ENCODE data around the gene KRTAP10-10.
"Not testable (repeated sequence)": the region's sequence is repeated elsewhere in the genome, so short reads cannot be mapped to it uniquely, and the experiment has no call there.

Gene KRTAP10-10

GRCh38 chr21:44682580-44683151, 45.5 kb downstream of the KRTAP10-10 start:
- DNase-seq (ENCODE audit: low read depth in 2 of 2), result no peak

DNA sequence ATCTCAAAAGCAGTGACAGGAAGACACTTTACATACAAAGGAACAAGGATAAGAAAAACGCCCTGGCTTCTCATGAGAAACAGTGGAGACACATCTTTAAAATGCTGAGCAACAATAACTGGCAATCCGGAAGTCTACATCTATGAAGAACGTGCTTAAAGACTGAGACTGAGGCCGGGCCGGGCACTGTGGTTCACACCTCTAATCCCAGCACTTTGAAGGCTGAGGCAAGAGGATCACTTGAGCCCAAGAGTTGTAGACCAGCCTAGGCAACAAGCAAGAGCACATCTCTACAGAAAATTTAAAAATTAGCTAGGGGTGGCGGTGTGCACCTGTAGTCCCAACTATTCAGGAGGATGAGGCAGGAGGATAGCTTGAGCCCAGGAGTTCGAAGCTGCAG, 46.9 kb downstream of the KRTAP10-10 start:
- DNase-seq (ENCODE audit: low read depth in 2 of 2), result no peak

GRCh38 chr21:44684483-44684882, 47.3 kb downstream of the KRTAP10-10 start:
- no peak for DNase-seq (ENCODE audit: low read depth in 2 of 2)

GRCh38 chr21:44685050-44685449, 47.9 kb downstream of the KRTAP10-10 start:
- not testable (repeated sequence) for DNase-seq (ENCODE audit: low read depth in 2 of 2)

DNA sequence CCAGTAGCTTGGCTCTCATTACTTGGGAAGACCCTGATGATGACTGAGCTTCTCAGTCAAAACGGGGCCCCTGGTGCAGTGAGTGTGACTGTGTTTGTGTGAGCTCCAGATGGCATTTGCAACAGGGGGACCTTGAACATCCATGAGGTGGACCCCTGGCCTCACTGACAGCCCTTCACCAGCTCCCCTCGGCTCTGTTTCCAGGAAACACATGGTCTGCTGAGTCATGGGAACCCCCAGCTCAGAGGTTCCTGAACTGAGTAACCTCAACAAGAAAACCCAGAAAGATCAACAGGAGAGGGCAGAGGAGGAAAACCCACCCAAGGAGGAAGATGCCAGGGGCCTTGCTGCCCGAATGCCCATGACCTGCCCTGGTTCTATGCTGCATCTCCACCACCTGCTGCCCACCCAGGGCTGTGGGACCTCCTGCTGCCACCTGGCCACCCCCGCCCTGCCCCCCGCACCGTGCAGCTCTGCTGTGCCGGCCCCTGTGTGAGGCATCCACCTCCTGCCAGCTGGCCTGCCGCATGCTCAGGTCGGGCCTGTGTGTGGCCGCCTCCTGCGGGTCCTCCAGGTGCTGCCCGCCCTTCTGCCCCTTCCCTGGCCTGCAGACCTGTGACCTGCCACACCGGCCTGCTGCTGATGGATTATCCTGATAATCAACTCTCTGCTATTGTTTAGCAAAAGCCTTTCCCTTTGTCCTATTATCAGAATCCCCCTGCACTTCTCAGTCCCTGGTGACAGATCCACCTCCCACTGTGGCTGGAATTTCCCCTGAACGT, 49.0 kb downstream of the KRTAP10-10 start:
- no peak for DNase-seq (ENCODE audit: low read depth in 2 of 2)

GRCh38 chr21:44686843-44687561, 49.8 kb downstream of the KRTAP10-10 start:
- DNase-seq (ENCODE audit: low read depth in 2 of 2), result no peak

DNA sequence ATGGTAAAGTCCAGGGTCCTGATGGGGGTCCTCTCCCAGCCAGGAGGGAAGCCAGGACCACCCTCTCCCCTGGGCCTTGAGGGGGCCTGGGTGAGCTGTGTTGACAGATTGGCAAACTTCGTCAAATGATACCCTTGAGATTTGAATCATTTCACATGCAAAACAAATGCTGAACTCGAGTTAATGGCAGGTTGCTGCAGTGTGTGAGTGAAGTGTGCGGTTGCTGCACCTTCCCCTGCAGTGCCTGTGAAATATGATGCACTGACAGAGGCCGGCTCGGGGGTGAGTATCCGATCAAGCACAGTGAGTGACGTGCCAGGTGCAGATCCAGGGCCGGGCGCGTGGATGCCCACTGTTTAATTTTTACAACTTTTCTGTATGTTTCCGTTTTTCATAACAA, 50.5 kb downstream of the KRTAP10-10 start:
- no peak for DNase-seq (ENCODE audit: low read depth in 2 of 2)

Data from stimulated activated CD4-positive, alpha-beta T cell treated with anti-CD3 and anti-CD28 coated beads, Interleukin-1b, Interleukin-23, amount 100 ng/mL, for 4 hours (primary cell).